ENCODE measurements around the gene LOXL1.

LOXL1 gene

DNA sequence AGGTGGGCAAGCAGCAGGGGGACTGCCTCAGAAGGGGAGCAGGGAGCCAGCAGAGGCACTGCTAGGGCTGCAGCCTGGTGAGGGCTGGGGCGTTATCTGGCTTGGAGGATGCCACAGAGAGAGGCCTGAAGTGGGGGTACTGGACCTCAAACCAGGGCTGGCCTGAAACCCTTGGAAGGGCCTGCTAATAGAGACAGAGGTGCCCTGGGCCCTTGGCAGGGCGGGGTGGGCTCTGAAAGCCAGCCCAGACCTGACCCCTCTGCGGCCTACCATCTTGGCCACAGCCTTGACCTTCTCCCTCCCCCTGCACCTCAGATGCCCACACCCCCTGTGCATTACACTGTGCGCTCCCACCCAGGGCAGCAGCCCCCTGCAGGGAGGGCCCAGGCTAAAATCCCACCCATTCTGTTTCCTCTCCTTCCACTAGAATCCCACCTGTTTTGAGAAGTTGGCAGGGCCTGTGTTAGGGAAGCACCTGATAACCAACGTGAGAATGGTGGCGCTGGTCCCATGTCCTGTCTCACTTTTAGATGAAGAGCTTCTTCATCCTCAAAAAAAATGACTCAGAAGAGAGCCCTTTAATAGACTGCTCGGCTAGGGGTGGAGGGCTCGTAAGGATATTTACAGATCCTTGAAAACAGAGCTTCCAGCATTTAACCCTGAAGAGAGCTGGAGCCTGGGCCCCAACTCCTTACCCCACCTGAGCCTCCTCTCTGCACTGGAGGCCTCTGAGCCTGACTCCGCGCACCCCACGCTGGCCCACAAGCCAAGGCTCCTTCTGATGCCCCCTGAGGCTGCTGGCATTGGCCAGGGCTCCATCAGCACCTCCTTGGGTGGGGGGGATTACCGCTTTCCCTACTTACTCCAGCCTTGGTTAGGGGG lies 29.8 kb downstream of the LOXL1 start:
- no peak; the same call in 2 of the 3 replicates for ATAC-seq
- no peak for TF ChIP-seq TCF4 (CRISPR knock-in tag; IDR thresholded peaks at IDR 0.05; ENCODE audit: borderline replicate concordance)
- TF ChIP-seq, protein P1, sequence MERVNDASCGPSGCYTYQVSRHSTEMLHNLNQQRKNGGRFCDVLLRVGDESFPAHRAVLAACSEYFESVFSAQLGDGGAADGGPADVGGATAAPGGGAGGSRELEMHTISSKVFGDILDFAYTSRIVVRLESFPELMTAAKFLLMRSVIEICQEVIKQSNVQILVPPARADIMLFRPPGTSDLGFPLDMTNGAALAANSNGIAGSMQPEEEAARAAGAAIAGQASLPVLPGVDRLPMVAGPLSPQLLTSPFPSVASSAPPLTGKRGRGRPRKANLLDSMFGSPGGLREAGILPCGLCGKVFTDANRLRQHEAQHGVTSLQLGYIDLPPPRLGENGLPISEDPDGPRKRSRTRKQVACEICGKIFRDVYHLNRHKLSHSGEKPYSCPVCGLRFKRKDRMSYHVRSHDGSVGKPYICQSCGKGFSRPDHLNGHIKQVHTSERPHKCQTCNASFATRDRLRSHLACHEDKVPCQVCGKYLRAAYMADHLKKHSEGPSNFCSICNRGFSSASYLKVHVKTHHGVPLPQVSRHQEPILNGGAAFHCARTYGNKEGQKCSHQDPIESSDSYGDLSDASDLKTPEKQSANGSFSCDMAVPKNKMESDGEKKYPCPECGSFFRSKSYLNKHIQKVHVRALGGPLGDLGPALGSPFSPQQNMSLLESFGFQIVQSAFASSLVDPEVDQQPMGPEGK (CRISPR knock-in tag; IDR thresholded peaks at IDR 0.05; ENCODE audit: borderline replicate concordance), result no peak
- no peak for TF ChIP-seq ARNTL (CRISPR knock-in tag; IDR thresholded peaks at IDR 0.05; ENCODE audit: borderline replicate concordance, low read depth)
- TF ChIP-seq SNAI2 (CRISPR knock-in tag; IDR thresholded peaks at IDR 0.05), result no peak
- no peak for TF ChIP-seq CREB5 (CRISPR knock-in tag; IDR thresholded peaks at IDR 0.05; ENCODE audit: low read depth)
- no peak for TF ChIP-seq ZNF8 (CRISPR knock-in tag; IDR thresholded peaks at IDR 0.05)
- no peak for TF ChIP-seq PPARA (CRISPR knock-in tag; IDR thresholded peaks at IDR 0.05; ENCODE audit: borderline replicate concordance)
- TF ChIP-seq OSR1 (CRISPR knock-in tag; IDR thresholded peaks at IDR 0.05), result no peak
- no peak for TF ChIP-seq TOX (CRISPR knock-in tag; IDR thresholded peaks at IDR 0.05; ENCODE audit: borderline replicate concordance)
- TF ChIP-seq ZC3H10 (CRISPR knock-in tag; IDR thresholded peaks at IDR 0.05), result no peak

DNA sequence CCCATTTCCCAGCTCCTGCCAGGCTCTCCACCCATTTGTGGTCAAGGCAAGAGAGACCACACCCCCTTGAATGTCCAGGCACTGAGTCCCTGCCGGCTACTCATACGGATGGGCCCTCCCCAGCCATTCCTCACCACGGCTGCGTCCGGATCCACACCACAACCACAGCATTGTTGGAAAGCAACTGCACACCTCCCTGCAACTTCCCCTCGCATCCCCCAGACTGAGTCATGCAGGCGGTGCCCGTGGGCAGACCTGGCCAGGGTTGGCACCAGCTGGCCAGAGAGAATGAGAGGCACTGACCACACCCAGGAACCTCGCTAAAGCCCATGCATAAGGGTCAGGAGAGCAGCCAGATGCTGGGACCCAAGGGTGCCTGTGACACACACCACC lies 30.5 kb downstream of the LOXL1 start:
- peak; percentile 86 for ATAC-seq
- TF ChIP-seq, protein P1 (CRISPR knock-in tag; IDR thresholded peaks at IDR 0.05; ENCODE audit: borderline replicate concordance), result no peak
- TF ChIP-seq ISL1 (CRISPR knock-in tag; IDR thresholded peaks at IDR 0.05), result no peak
- no peak for TF ChIP-seq CSDC2 (CRISPR knock-in tag; IDR thresholded peaks at IDR 0.05)
- no peak for TF ChIP-seq ZC3H10 (CRISPR knock-in tag; IDR thresholded peaks at IDR 0.05)
- TF ChIP-seq OSR1 (CRISPR knock-in tag; IDR thresholded peaks at IDR 0.05), result no peak
- no peak for TF ChIP-seq BACH2 (CRISPR knock-in tag; IDR thresholded peaks at IDR 0.05; ENCODE audit: borderline replicate concordance)
- no peak for TF ChIP-seq ZNF70 (CRISPR knock-in tag; IDR thresholded peaks at IDR 0.05)
- no peak for TF ChIP-seq RARB (CRISPR knock-in tag; IDR thresholded peaks at IDR 0.05)
- no peak for TF ChIP-seq TCF4 (CRISPR knock-in tag; IDR thresholded peaks at IDR 0.05; ENCODE audit: borderline replicate concordance)

DNA sequence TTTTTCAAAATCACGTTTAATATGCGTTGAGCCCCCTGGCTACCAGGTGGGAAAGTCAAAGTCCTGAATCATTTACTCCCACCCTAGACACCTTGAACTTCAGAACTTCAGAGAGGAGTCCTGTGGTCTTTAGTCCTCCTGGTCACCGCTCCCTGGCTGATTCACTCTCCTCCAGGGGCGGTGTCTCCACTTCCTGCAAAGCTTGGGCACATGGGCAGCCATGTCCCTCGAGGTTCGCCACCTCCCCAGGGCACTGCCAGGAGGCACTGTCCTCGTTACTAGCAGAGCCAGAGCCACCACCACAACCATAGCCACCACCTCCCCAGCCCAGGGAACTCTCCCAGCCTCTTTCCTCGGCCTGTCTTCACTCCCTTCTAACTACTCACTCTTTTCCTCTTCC lies 31.0 kb downstream of the LOXL1 start:
- TF ChIP-seq BACH2 (CRISPR knock-in tag; IDR thresholded peaks at IDR 0.05; ENCODE audit: borderline replicate concordance), result no peak
- no peak for TF ChIP-seq ZNF565 (CRISPR knock-in tag; conservative IDR thresholded peaks at IDR 0.05; ENCODE audit: low read depth)
- TF ChIP-seq, protein P2, sequence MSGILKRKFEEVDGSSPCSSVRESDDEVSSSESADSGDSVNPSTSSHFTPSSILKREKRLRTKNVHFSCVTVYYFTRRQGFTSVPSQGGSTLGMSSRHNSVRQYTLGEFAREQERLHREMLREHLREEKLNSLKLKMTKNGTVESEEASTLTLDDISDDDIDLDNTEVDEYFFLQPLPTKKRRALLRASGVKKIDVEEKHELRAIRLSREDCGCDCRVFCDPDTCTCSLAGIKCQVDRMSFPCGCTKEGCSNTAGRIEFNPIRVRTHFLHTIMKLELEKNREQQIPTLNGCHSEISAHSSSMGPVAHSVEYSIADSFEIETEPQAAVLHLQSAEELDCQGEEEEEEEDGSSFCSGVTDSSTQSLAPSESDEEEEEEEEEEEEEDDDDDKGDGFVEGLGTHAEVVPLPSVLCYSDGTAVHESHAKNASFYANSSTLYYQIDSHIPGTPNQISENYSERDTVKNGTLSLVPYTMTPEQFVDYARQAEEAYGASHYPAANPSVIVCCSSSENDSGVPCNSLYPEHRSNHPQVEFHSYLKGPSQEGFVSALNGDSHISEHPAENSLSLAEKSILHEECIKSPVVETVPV (CRISPR knock-in tag; IDR thresholded peaks at IDR 0.05), result no peak
- no peak for TF ChIP-seq TOX (CRISPR knock-in tag; IDR thresholded peaks at IDR 0.05; ENCODE audit: borderline replicate concordance)
- no peak for TF ChIP-seq SNAI2 (CRISPR knock-in tag; IDR thresholded peaks at IDR 0.05)
- TF ChIP-seq, protein P3, sequence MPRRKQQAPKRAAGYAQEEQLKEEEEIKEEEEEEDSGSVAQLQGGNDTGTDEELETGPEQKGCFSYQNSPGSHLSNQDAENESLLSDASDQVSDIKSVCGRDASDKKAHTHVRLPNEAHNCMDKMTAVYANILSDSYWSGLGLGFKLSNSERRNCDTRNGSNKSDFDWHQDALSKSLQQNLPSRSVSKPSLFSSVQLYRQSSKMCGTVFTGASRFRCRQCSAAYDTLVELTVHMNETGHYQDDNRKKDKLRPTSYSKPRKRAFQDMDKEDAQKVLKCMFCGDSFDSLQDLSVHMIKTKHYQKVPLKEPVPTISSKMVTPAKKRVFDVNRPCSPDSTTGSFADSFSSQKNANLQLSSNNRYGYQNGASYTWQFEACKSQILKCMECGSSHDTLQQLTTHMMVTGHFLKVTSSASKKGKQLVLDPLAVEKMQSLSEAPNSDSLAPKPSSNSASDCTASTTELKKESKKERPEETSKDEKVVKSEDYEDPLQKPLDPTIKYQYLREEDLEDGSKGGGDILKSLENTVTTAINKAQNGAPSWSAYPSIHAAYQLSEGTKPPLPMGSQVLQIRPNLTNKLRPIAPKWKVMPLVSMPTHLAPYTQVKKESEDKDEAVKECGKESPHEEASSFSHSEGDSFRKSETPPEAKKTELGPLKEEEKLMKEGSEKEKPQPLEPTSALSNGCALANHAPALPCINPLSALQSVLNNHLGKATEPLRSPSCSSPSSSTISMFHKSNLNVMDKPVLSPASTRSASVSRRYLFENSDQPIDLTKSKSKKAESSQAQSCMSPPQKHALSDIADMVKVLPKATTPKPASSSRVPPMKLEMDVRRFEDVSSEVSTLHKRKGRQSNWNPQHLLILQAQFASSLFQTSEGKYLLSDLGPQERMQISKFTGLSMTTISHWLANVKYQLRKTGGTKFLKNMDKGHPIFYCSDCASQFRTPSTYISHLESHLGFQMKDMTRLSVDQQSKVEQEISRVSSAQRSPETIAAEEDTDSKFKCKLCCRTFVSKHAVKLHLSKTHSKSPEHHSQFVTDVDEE (CRISPR knock-in tag; IDR thresholded peaks at IDR 0.05), result no peak
- no peak for TF ChIP-seq ISL1 (CRISPR knock-in tag; IDR thresholded peaks at IDR 0.05)
- TF ChIP-seq TCF4 (CRISPR knock-in tag; IDR thresholded peaks at IDR 0.05; ENCODE audit: borderline replicate concordance), result no peak
- TF ChIP-seq, protein P4, sequence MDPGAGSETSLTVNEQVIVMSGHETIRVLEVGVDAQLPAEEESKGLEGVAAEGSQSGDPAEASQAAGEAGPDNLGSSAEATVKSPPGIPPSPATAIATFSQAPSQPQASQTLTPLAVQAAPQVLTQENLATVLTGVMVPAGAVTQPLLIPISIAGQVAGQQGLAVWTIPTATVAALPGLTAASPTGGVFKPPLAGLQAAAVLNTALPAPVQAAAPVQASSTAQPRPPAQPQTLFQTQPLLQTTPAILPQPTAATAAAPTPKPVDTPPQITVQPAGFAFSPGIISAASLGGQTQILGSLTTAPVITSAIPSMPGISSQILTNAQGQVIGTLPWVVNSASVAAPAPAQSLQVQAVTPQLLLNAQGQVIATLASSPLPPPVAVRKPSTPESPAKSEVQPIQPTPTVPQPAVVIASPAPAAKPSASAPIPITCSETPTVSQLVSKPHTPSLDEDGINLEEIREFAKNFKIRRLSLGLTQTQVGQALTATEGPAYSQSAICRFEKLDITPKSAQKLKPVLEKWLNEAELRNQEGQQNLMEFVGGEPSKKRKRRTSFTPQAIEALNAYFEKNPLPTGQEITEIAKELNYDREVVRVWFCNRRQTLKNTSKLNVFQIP (CRISPR knock-in tag; IDR thresholded peaks at IDR 0.05; ENCODE audit: borderline replicate concordance, low read depth), result no peak
- no peak for TF ChIP-seq ZC3H10 (CRISPR knock-in tag; IDR thresholded peaks at IDR 0.05)
- TF ChIP-seq ESRRG (CRISPR knock-in tag; IDR thresholded peaks at IDR 0.05), result no peak
- no peak for TF ChIP-seq ZFP30 (CRISPR knock-in tag; IDR thresholded peaks at IDR 0.05)
- no peak for TF ChIP-seq ZNF8 (CRISPR knock-in tag; IDR thresholded peaks at IDR 0.05)
- TF ChIP-seq, protein P1 (CRISPR knock-in tag; IDR thresholded peaks at IDR 0.05; ENCODE audit: borderline replicate concordance), result no peak
- TF ChIP-seq RARB (CRISPR knock-in tag; IDR thresholded peaks at IDR 0.05), result no peak
- no peak for TF ChIP-seq PPARA (CRISPR knock-in tag; IDR thresholded peaks at IDR 0.05; ENCODE audit: borderline replicate concordance)
- no peak for ATAC-seq
